Stimulated activated CD8-positive, alpha-beta memory T cell treated with anti-CD3 and anti-CD28 coated beads, Interleukin-4, amount 100 ng/mL, for 48 hours (primary cell): Measurements from ENCODE around the gene PDGFD.

Source experiments
- DNase-seq: peaks from one replicate; pipeline ENCODE4 v3.0.0-alpha.2; 2020

The PDGFD gene

GRCh38 chr11:103872748-103873147 lies 291.2 kb downstream of the PDGFD start:
- no peak for DNase-seq

- no peak for DNase-seq
Observed at GRCh38 chr11:103871923-103872551, 291.9 kb downstream of the PDGFD start.

GRCh38 chr11:103870821-103871309 lies 293.1 kb downstream of the PDGFD start:
- DNase-seq, result no peak

GRCh38 chr11:103867481-103867880 lies 296.5 kb downstream of the PDGFD start:
- no peak for DNase-seq

GRCh38 chr11:103863497-103863896 lies 300.4 kb downstream of the PDGFD start:
- no peak for DNase-seq

GRCh38 chr11:103862802-103863174 lies 301.2 kb downstream of the PDGFD start:
- no peak for DNase-seq

GRCh38 chr11:103862094-103862801 lies 301.7 kb downstream of the PDGFD start:
- no peak for DNase-seq
